NCI-H1092 (cell line): ENCODE data around the gene SAFB.

Experiments
- DNase-seq: peaks from one replicate; lab custom pipeline; 2025; lab: John Stamatoyannopoulos, UW

Gene SAFB

DNA sequence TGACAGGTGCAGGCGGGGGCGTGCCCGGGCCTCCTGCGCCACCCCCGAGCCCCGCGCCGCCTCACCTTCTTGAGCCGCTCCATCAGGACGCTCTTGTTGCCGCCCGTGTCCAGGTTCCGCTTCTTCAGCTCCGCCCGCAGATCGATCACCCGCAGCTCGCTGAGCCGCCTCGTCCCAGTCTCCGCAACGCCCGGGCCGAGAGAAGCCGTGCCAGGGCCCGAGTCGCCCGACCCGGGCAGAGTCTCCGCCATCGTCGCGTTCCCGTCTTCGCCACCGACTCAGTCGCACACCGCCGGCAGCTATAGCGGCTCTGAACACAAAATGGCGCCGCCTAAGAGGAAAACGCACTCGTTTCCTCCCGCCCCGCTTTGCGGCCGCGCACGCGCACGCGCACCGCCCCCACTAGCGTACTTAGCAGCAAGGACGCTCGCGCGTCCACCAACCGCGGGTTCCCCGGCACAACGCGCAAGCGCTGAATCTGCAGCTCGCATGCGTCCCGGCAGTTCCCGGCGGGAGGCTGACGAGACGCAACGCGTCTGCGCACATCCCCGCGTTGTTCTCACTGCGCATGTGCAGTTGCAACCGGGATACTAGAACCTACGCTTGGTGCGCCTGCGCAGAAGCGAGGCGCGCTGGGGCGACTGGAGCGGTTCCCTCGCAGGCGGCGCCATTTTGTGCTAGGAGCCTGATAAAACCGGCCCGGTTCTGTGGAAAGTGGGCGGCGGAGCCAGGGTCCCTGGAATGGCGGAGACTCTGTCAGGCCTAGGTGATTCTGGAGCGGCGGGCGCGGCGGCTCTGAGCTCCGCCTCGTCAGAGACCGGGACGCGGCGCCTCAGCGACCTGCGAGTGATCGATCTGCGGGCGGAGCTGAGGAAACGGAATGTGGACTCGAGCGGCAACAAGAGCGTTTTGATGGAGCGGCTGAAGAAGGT lies at the start of gene SAFB, which contains the start of gene SAFB2:
SAFB (plus strand) TSS at position 619 of the 932 bp plus-strand sequence; CDS start at position 742, 123 bp downstream.
SAFB2 (minus strand) TSS at position 312 of the 932 bp plus-strand sequence; CDS start at position 251, 61 bp downstream.
- DNase-seq: peak; percentile 99

DNA sequence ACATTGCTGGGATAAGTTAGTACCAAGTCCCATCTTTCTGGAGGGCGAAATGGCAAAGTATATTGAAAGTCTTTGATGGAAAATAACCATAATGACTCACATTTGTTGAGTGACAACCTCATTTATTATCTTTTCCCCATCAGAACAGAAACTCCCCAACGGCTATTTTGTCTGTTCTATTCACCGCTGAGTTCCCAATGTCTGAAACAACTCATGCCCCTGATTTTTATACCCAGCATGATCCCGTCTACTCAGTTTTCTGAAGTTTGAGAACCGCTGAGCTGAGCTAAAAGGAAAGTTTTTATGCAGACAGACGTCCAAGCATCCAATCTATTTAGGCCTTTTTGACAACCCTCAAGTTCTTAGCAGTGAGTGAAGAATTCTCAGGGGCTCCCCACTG lies 47.3 kb upstream of the SAFB start:
- no peak for DNase-seq

GRCh38 chr19:5578097-5578846 lies 44.6 kb upstream of the SAFB start:
- DNase-seq: peak; percentile 24

DNA sequence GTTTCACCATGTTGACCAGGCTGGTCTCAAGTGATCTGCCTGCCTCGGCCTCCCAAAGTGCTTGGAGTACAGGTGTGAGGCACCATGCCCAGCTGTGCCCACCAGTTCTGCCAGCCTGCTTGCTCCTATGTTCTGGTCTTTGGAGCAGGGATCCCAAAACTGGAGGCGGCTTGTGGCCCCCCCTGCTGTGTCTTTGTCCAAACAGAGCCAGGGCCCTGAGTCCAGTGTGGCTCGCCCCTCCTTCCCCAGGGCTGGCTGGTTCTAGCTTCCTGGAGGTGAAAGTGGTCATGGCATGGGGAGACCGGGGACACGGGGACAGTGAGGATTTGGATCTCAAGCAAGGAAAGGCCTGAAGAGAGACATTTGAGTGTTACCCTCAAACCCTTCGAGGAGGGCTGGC lies 43.6 kb upstream of the SAFB start:
- DNase-seq: no peak

GRCh38 chr19:5579697-5580096 lies 43.2 kb upstream of the SAFB start:
- no peak for DNase-seq

DNA sequence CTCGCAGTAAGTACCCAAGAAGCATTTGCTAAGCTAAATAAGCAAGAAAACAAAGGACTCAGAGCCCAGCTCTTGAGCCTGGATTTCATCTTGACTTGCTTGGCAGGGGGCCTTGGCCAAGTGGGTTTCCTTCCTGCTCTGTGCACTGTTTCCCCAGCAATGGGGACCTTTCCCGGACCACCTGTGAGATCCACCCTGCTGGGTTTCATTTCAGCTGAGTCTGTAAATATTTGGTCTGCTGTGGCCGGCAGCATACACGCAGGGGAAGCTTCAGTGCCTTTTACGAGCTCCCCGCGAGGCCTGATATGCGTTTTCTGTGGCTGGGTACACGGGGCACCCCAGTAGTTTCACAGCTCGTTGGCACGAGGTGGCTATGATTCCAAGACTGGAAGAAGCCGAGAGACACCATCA lies 42.7 kb upstream of the SAFB start:
- DNase-seq: peak; percentile 59

DNA sequence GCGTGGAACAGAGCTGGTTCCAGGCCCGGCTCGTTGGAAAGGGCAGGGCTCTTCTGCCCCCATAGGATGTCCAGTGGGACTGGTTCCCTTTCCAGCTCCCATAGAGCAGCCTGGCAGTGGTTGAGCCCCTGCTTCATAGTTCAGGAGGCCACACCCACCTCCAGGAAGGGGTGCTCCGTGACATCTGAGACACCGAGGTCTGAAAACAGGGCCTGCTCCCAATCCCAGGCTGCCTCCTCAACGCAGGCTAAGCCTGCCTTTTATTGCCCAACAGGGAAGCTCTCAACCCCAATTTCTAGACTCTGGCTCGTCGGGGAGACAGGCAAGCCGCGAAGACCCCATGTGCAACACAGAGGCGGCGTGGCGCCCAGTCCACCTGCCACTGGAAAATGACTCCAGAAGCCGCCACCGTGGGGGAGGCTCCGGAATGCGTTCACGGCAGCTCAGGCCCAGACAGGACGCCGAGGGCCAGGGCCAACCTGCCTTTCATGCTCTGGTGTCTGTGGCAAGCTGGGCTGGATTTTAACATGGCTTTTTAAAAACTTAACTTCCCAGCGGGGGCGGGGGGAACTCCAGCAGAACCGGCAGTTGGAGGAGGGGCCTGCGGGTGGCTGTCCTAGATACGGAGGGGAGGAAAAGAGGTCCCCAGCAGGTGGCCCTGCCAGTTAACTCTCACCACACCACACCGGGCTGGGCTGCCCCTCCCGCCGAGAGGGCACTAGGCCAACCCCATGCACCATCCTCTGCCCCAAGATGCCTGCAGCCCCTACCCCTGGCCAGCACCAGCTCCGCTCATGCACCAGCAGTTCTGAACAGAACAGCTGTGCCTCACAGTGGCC lies 37.2 kb upstream of the SAFB start:
- DNase-seq: no peak

DNA sequence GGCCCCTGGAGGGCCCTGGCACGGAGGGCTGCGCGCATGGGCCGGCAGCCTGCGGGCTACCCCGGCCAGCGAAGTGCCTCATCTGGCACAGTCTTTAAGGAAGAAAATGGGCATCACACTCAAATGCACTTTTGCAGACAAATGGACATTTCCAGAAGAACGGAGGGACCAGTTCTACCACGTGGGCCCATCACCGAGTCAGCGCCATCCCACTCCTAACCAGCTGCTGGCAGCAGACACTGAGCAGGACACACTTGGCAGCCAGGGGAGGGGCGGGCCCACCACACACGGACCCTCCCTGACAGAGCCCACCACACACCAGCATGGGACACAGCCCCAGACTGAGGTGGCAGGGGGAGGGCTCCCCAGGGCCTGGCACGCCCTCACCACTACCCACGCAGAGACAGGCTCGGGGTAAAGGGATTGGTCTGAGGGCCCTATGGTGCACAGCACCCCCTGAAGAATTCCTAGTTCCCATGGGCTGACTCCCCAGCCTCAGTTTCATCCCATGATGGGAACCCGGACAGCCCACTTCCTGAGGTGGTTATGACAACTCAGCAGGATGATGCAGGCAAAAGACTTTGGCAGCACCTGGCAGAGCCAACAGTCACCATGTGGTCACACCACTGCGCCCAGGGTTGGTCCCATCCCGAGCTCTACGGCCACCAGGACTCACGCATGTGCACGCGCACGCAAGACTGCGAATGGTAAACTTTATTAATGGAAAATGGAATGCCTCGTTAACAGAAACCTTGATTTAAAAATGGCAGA lies 36.4 kb upstream of the SAFB start:
- DNase-seq: no peak

GRCh38 chr19:5587071-5587455 lies 35.8 kb upstream of the SAFB start:
- DNase-seq: no peak

GRCh38 chr19:5587661-5588060 lies 35.2 kb upstream of the SAFB start:
- DNase-seq: no peak

- DNase-seq: no peak
Observed at GRCh38 chr19:5588441-5588840, 34.4 kb upstream of the SAFB start.

DNA sequence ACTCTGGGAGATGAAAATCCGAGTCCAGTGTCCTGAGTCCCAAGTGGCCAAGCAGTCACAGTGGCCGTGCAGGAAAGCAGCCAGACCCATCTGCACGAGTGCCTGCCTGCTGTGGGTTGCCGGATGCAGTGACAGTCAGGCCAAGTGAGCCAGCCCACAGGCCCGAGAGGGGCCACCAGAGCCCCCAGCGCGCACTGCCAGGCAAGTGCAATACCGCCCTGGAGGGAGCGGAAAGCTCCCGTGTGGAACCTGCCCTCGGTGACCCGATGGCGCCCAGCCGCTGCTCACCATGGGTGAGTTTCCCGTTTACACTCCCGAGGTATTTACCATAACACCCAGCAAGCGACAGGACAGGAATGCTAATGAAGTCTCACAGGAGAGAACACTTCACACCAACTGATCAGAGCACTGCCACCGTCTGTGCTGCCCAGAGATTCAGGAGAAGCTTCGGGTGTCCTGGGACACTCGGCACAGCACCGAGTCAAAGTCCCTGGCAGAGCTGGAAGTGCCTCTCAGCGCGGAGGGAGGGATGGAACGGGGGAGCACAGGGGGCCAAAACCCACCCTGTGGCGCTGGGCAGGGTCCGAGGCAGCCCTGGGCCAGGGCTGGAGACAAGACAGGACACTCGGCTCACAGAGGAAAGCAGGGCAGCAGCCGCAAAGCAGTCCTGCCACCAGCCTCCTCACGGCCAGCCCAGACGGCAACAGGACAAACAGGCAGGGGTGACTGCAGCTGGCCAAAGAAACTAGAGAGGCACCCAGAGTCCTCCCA lies 33.8 kb upstream of the SAFB start:
- no peak for DNase-seq

GRCh38 chr19:5590151-5590864 lies 32.6 kb upstream of the SAFB start:
- no peak for DNase-seq

DNA sequence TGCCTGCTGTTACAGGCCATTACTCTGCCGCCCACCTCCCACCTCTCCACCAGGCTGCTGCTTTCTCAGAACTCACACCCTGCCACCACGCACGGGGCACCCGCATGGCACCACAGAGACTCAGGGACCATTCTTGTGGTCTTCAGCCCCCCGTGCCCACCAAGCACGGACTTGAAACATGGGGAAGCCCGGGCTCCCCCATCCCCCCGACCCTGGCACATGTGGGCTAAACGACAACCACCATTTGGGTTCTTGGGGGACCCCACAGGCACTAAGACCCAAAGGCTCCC lies 32.1 kb upstream of the SAFB start:
- no peak for DNase-seq

DNA sequence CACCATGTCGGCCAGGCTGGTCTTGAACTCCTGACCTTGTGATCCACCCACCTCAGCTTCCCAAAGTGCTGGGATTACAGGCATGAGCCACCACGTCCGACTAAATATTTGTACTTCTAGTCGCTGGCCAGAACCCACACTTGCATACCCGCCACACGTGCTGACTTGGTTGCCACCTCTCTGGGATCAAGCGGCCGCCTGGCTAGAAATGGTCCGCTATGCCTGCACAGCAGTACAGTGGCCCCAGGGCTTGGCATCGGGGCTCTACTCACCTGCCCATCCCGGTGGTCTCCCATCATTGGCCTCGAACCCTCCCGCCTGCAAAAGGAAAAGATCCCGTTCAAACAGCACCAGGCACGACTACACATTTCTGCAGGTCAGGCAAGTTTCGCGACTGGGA lies 31.4 kb upstream of the SAFB start:
- no peak for DNase-seq

GRCh38 chr19:5592531-5593342 lies 30.1 kb upstream of the SAFB start:
- DNase-seq: no peak

GRCh38 chr19:5593343-5594255 lies 29.3 kb upstream of the SAFB start:
- no peak for DNase-seq

DNA sequence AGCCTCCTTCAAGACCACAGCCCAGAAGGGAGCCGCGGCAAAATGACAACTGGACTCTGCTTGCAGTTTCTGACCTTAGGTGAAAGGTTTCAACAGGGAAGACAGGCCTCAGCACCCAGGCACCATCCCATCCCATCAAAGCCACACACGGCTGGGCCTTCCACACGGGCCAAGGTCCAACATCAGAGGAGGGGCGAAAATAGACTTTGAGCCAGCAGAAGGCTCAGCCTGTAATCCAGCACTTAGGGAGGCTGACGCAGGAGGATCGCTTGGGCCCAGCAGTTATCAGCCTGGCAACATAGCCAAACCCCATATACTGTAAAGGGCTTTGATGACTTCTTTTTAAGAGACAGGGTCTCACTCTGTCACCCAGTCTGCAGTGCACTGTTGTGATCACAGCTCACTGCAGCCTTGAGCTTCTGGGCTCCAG lies 28.3 kb upstream of the SAFB start:
- no peak for DNase-seq
